Gastrocnemius medialis (tissue), 4 donors: Measurements from ENCODE around the gene CLEC11A. TPM values are rescaled to one million over a fixed set of nuclear protein-coding genes. Genes with fewer than 3 reads are reported as not detected.

Source experiments
- ATAC-seq, 2 donors: fragments of 150-250 bp; one replicate each; pipeline ENCODE4 v1.9.1; 2016
- DNase-seq, 2 donors: peaks; one replicate each; pipeline ENCODE4 v3.0.0-alpha.2; 2019
- H3K27ac ChIP-seq, 4 donors: fragments of 200-600 bp; sonication (generic); 1 replicate in 1 of 4; 2 replicates in 3 of 4; pipeline ENCODE4 v1.5.1; 2016 to 2018; ENCODE audit warnings: mild to moderate bottlenecking in 2 of 4, moderate library complexity in 1 of 4
- H3K27me3 ChIP-seq, 3 donors: fragments of 200-600 bp; sonication (generic) in 2 of 3; 1 replicate in 1 of 3; 2 replicates in 2 of 3; pipeline versions ENCODE4 v1.5.1 to v1.6.0; 2016 to 2019; ENCODE audit warnings: mild to moderate bottlenecking in 1 of 3, moderate library complexity in 1 of 3
- H3K36me3 ChIP-seq, 2 donors: fragments of 200-600 bp; sonication (generic) in 1 of 2; one replicate each; pipeline ENCODE4 v1.5.1; 2017 to 2018
- H3K4me1 ChIP-seq, 2 donors: fragments of 200-600 bp; sonication (generic) in 1 of 2; one replicate each; pipeline ENCODE4 v1.5.1; 2016 to 2017; ENCODE audit warnings: mild to moderate bottlenecking in 2 of 2
- H3K4me3 ChIP-seq, 4 donors: fragments of 200-600 bp; sonication (generic) in 3 of 4; 1 replicate in 1 of 4; 2 replicates in 3 of 4; pipeline ENCODE4 v1.5.1; 2016 to 2019; ENCODE audit warnings: mild to moderate bottlenecking in 2 of 4
- H3K9me3 ChIP-seq, 3 donors: fragments of 200-600 bp; sonication (generic) in 2 of 3; 1 replicate in 1 of 3; 2 replicates in 2 of 3; pipeline ENCODE4 v1.5.1; 2016 to 2019
- POLR2A ChIP-seq, 2 donors: fragments of 450-650 bp; IDR thresholded peaks; one replicate each; pipeline ENCODE4 v1.6.1; 2017; ENCODE audit warnings: antibody characterized with exemption in 2 of 2, mild to moderate bottlenecking in 2 of 2, moderate library complexity in 2 of 2
- in situ Hi-C, 4 donors: fragments of 200-750 bp; cut with MboI; loops; one replicate each; pipeline versions ENCODE4 v1.15.0 to v1.8.0; 2017; ENCODE audit warnings: low sequenced_read_pairs in 4 of 4
- intact Hi-C: fragments of 100-400 bp; cut with DNase I; formaldehyde crosslinking; loops from one replicate; pipeline ENCODE4 v1.15.1; 2023; ENCODE audit warnings: low total_unique reads
- total RNA-seq, 4 donors: library from RNA; depleted of rRNA; stranded (reverse); fragments of >200 nt; gene quantifications; one replicate each; pipeline versions ENCODE4 v1.1.0 to v1.2.3, GENCODE V29; 2016
- TF ChIP-seq, protein P1 (sequence below), 5 experiments: fragments of 450-650 bp in 3 of 5; fragments of 200-600 bp in 2 of 5; sonication (generic) in 2 of 5; IDR thresholded peaks in 4 of 5; conservative IDR thresholded peaks in 1 of 5; 1 replicate in 4 of 5; 2 replicates in 1 of 5; pipeline ENCODE4 v1.5.1; 2016 to 2019; ENCODE audit warnings: antibody characterized with exemption in 5 of 5, mild to moderate bottlenecking in 3 of 5, moderate library complexity in 3 of 5

The CLEC11A gene
- total RNA-seq, 4 donors from 2014 or later = 2.1 to 5.0 (median 2.7) TPM

DNA sequence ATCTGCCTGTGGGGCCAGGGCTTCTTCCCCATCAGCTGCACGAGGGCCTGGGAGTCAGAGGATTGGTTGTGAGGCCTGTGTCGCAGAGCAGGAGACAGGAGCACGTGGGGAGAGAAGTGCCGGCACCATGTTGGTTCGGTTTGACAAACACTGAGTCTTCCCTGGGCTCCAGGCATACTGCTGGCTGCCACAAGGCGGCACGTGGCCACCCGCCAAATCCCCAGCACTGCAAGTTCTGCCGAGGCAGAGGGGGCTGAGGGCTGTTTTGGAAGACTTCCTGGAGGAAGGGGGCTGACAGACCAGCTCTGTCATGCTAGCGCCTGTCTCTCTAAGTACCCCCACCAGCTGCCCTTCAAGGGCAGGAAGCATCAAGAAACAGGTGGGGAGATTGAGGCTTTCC, 13.1 kb upstream of the CLEC11A start:
- TF ChIP-seq, protein P1, sequence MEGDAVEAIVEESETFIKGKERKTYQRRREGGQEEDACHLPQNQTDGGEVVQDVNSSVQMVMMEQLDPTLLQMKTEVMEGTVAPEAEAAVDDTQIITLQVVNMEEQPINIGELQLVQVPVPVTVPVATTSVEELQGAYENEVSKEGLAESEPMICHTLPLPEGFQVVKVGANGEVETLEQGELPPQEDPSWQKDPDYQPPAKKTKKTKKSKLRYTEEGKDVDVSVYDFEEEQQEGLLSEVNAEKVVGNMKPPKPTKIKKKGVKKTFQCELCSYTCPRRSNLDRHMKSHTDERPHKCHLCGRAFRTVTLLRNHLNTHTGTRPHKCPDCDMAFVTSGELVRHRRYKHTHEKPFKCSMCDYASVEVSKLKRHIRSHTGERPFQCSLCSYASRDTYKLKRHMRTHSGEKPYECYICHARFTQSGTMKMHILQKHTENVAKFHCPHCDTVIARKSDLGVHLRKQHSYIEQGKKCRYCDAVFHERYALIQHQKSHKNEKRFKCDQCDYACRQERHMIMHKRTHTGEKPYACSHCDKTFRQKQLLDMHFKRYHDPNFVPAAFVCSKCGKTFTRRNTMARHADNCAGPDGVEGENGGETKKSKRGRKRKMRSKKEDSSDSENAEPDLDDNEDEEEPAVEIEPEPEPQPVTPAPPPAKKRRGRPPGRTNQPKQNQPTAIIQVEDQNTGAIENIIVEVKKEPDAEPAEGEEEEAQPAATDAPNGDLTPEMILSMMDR (IDR thresholded peaks at IDR 0.05 in 4 of 5, conservative IDR thresholded peaks at IDR 0.05 in 1 of 5) = no peak
- TF ChIP-seq POLR2A (IDR thresholded peaks at IDR 0.05) = no peak
- no peak for DNase-seq
- H3K4me1 ChIP-seq = no peaks in the 10 kb centered on the region
- no peak overlapping the region for H3K27ac ChIP-seq
- in situ Hi-C loops = no loop called here
- H3K36me3 ChIP-seq = no peaks in the 10 kb centered on the region
- no peak overlapping the region for H3K4me3 ChIP-seq
- no peaks in the 10 kb centered on the region for H3K27me3 ChIP-seq
- H3K9me3 ChIP-seq = no peaks in the 10 kb centered on the region
- ATAC-seq = no peak
- intact Hi-C loops = no loop called here

DNA sequence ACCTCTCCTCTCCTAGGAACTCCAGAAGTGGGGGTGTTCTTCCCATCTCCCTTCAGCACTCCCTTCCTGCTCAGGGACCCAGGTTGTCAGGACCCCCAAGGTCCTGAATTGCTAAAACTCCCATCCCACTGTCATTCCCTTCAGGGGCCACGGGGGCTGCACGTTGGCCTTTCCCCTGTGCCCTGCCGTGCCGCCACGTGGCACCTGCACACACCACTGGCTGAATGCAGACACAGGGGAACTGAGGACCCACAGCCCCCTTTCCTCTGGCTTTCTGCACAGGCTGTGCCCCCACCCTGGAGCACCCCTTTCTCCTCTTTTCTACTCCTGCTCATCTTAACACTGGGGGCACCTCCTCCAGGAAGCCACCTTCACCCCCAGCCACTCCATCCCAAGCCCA, 12.6 kb upstream of the CLEC11A start:
- in situ Hi-C loops (no loop called here), intact Hi-C loops (no loop called here)
- ATAC-seq (no peak), DNase-seq (no peak)
- no peaks in the 10 kb centered on the region for H3K4me1 ChIP-seq
- no peaks in the 10 kb centered on the region for H3K36me3 ChIP-seq
- TF ChIP-seq, protein P1 (IDR thresholded peaks at IDR 0.05 in 4 of 5, conservative IDR thresholded peaks at IDR 0.05 in 1 of 5) = no peak
- no peak for TF ChIP-seq POLR2A (IDR thresholded peaks at IDR 0.05)
- H3K9me3 ChIP-seq = no peaks in the 10 kb centered on the region
- H3K4me3 ChIP-seq = no peak overlapping the region
- H3K27ac ChIP-seq = no peak overlapping the region
- no peaks in the 10 kb centered on the region for H3K27me3 ChIP-seq

DNA sequence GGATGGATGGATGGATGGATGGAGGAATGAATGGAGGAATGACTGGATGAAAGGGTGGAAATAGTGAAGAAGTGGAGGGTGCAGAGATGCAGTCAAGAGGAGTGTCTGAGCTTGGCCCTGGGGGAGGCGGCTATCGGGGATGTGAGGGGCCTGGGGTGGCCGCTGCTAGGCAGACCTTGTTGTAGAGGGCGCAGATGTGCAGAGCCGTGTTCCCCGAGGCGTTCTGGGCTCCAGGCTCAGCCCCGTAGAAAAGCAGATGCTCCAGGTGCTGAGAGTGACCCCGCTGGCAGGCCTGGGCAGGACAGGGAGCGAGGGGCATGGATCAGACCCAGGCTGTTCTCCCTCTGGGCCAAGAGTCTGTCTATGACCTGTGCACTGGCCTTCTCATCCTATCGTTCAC, 12.0 kb upstream of the CLEC11A start:
- Histone ChIP-seq H3K27ac (no peak overlapping the region), H3K36me3 (no peaks in the 10 kb centered on the region), H3K27me3 (no peaks in the 10 kb centered on the region), H3K9me3 (no peaks in the 10 kb centered on the region), H3K4me1 (no peaks in the 10 kb centered on the region), H3K4me3 (no peak overlapping the region)
- DNase-seq = no peak
- TF ChIP-seq, protein P1 (IDR thresholded peaks at IDR 0.05 in 4 of 5, conservative IDR thresholded peaks at IDR 0.05 in 1 of 5) = no peak
- TF ChIP-seq POLR2A (IDR thresholded peaks at IDR 0.05) = no peak
- in situ Hi-C loops (no loop called here), intact Hi-C loops (no loop called here)
- ATAC-seq = no peak

DNA sequence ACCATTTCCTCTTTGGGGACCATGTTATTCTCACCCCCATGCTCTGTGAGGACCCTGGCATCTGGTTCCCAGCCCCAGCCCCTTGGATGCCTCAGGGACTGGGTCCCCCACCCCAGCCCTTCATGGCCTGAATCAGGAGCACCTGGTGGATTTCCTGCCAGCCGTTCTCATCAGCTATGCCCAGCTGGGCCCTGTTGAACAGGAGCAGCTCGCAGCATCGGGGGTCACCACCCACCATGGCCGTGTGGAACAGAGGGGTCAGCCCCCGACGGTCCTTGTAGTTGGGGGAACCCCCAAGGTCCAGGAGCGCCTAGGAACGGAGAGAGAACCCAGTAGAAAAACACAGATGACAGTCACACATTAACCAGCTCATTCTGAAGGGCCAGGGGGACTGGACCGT, 11.4 kb upstream of the CLEC11A start:
- no peaks in the 10 kb centered on the region for H3K4me1 ChIP-seq
- H3K27me3 ChIP-seq = peaks cover 0 to 3% (median 2%) of the 10 kb centered on the region in 3 donors
- H3K36me3 ChIP-seq = no peaks in the 10 kb centered on the region
- no peak overlapping the region for H3K4me3 ChIP-seq
- ATAC-seq = no peak
- in situ Hi-C loops = no loop called here
- no peak overlapping the region for H3K27ac ChIP-seq
- no peaks in the 10 kb centered on the region for H3K9me3 ChIP-seq
- intact Hi-C loops = no loop called here
- no peak for DNase-seq
- TF ChIP-seq, protein P1 (IDR thresholded peaks at IDR 0.05 in 4 of 5, conservative IDR thresholded peaks at IDR 0.05 in 1 of 5) = no peak
- TF ChIP-seq POLR2A (IDR thresholded peaks at IDR 0.05) = no peak

DNA sequence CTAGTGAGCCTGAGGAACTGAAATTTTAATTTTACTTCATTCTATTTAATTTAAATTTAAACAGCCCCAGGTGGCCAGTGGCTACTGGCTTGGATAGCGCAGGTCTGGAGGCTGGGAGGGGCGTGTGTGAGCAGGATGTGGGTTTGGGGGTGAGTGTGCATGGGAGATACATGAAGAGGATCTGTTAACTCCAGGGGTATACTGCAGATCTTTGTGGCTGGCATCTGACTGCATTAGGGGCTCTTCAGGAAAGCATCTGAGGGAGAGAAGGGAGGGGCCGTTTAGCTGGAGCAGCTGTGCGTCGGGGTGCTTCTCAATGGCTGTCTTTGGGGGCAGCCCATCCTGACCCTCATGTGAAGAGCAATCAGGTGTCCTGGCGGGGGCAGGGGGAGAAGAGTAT, 10.3 kb upstream of the CLEC11A start:
- peaks cover 9 to 13% (median 12%) of the 10 kb centered on the region in 3 donors for H3K27me3 ChIP-seq
- H3K27ac ChIP-seq = no peak overlapping the region
- H3K4me1 ChIP-seq = no peaks in the 10 kb centered on the region
- no peak for ATAC-seq
- H3K4me3 ChIP-seq = no peak overlapping the region
- DNase-seq = no peak
- in situ Hi-C loops (no loop called here), intact Hi-C loops (no loop called here)
- TF ChIP-seq, protein P1 (IDR thresholded peaks at IDR 0.05 in 4 of 5, conservative IDR thresholded peaks at IDR 0.05 in 1 of 5) = no peak
- TF ChIP-seq POLR2A (IDR thresholded peaks at IDR 0.05) = no peak
- H3K9me3 ChIP-seq = no peaks in the 10 kb centered on the region
- H3K36me3 ChIP-seq = no peaks in the 10 kb centered on the region
